Cardiac muscle cell (in vitro differentiated cells and primary cell): ENCODE data around the gene CBFA2T3. TPM values are rescaled to one million over a fixed set of nuclear protein-coding genes. Genes with fewer than 3 reads are reported as not detected.

Source experiments
- DNase-seq, 2 donors: peaks; one replicate each; pipeline versions ENCODE4 v3.0.0 to v3.0.0-alpha.2; 2010 to 2017; ENCODE audit warnings: low read depth in 1 of 2, low spot score in 1 of 2
- H3K27ac ChIP-seq: fragments of 200-600 bp; sonication (generic); 2 replicates; pipeline ENCODE4 v1.5.1; 2016
- H3K27me3 ChIP-seq: fragments of 200-600 bp; sonication (generic); 2 replicates; pipeline ENCODE4 v1.6.0; 2016; ENCODE audit warnings: control low read depth
- H3K36me3 ChIP-seq: fragments of 200-600 bp; sonication (generic); 2 replicates; pipeline ENCODE4 v1.5.1; 2016; ENCODE audit warnings: control low read depth
- H3K4me1 ChIP-seq: fragments of 200-600 bp; sonication (generic); 2 replicates; pipeline ENCODE4 v1.8.1; 2017; ENCODE audit warnings: low read depth, mild to moderate bottlenecking, mixed run types
- H3K4me3 ChIP-seq: fragments of 200-600 bp; sonication (generic); 2 replicates; pipeline ENCODE4 v1.5.1; 2016; ENCODE audit warnings: mild to moderate bottlenecking
- H3K9me3 ChIP-seq: fragments of 200-600 bp; sonication (generic); 2 replicates; pipeline ENCODE4 v1.5.1; 2017; ENCODE audit warnings: low read depth, mild to moderate bottlenecking, control low read depth
- CTCF ChIP-seq: IDR thresholded peaks from 2 replicates; pipeline ENCODE4 v1.5.1; 2012; ENCODE audit warnings: low read depth, mild to moderate bottlenecking, low read length
- polyA plus RNA-seq: library from polyadenylated mRNA; unstranded; fragments of >200 nt; fragmentation: Nextera tagmentation; extraction: Ambion mirVana; gene quantifications from 2 replicates; pipeline ENCODE4 v1.2.1, GENCODE V29; 2016
- total RNA-seq: library from RNA; depleted of rRNA; stranded (reverse); fragments of >200 nt; gene quantifications from 2 replicates; pipeline ENCODE4 v1.2.3, GENCODE V29; 2016

The CBFA2T3 gene
- total and polyA plus RNA-seq, 2 experiments from 2014 or later, result 0.69 to 1.5 TPM

GRCh38 chr16:88826070-88826840 is 150.8 kb downstream of the CBFA2T3 start:
- H3K36me3 ChIP-seq, result no peaks in the 10 kb centered on the region
- H3K9me3 ChIP-seq, result no peaks in the 10 kb centered on the region
- no peak overlapping the region for H3K4me3 ChIP-seq
- no peak for DNase-seq
- H3K27me3 ChIP-seq, result no peaks in the 10 kb centered on the region
- TF ChIP-seq CTCF, result no peak
- H3K4me1 ChIP-seq, result no peaks in the 10 kb centered on the region
- H3K27ac ChIP-seq, result no peak overlapping the region

- TF ChIP-seq CTCF, result no peak
- no peaks in the 10 kb centered on the region for H3K9me3 ChIP-seq
- no peak overlapping the region for H3K4me3 ChIP-seq
- H3K36me3 ChIP-seq, result no peaks in the 10 kb centered on the region
- no peaks in the 10 kb centered on the region for H3K4me1 ChIP-seq
- H3K27me3 ChIP-seq, result no peaks in the 10 kb centered on the region
- no peak overlapping the region for H3K27ac ChIP-seq
- no peak for DNase-seq
These were observed 151.9 kb downstream of the CBFA2T3 start for GRCh38 chr16:88825146-88825545.

Other genes starting within 250 kb of the CBFA2T3 start
- gene PIEZO1, start 192.0 kb downstream of the CBFA2T3 start, total RNA-seq, result 54.5 and 121 TPM in 2 replicates
- gene PIEZO1, start 192.0 kb downstream of the CBFA2T3 start, polyA plus RNA-seq, result 32.7 and 49.2 TPM in 2 replicates
- 24.5 and 29.6 TPM in 2 replicates for gene CDT1, start 173.4 kb downstream of the CBFA2T3 start, total RNA-seq
- 15.9 and 17.9 TPM in 2 replicates for gene CDT1, start 173.4 kb downstream of the CBFA2T3 start, polyA plus RNA-seq
- gene APRT, start 165.3 kb downstream of the CBFA2T3 start, total RNA-seq, result 123 and 140 TPM in 2 replicates
- gene APRT, start 165.3 kb downstream of the CBFA2T3 start, polyA plus RNA-seq, result 169 and 193 TPM in 2 replicates
- 28.3 and 29.5 TPM in 2 replicates for gene GALNS, start 120.3 kb downstream of the CBFA2T3 start, total RNA-seq
- 23.4 and 31.0 TPM in 2 replicates for gene GALNS, start 120.3 kb downstream of the CBFA2T3 start, polyA plus RNA-seq
- gene TRAPPC2L, start 120.1 kb downstream of the CBFA2T3 start, total RNA-seq, result 30.9 and 42.0 TPM in 2 replicates
- 114 and 130 TPM in 2 replicates for gene TRAPPC2L, start 120.1 kb downstream of the CBFA2T3 start, polyA plus RNA-seq
- gene PABPN1L, start 110.5 kb downstream of the CBFA2T3 start, total RNA-seq, result not detected in 2 replicates
- gene PABPN1L, start 110.5 kb downstream of the CBFA2T3 start, polyA plus RNA-seq, result 0.32 TPM in 1 of 2 replicates, not detected in the other
- 30.5 and 32.2 TPM in 2 replicates for gene ACSF3, start 116.6 kb upstream of the CBFA2T3 start, total RNA-seq
- gene ACSF3, start 116.6 kb upstream of the CBFA2T3 start, polyA plus RNA-seq, result 27.4 and 27.6 TPM in 2 replicates
- gene CDH15, start 194.5 kb upstream of the CBFA2T3 start, total RNA-seq, result 0.92 and 1.5 TPM in 2 replicates
- gene CDH15, start 194.5 kb upstream of the CBFA2T3 start, polyA plus RNA-seq, result 0.78 and 1.4 TPM in 2 replicates
- 3.1 and 39.4 TPM in 2 replicates for gene SLC22A31, start 223.3 kb upstream of the CBFA2T3 start, total RNA-seq
- gene SLC22A31, start 223.3 kb upstream of the CBFA2T3 start, polyA plus RNA-seq, result 10.9 and 36.3 TPM in 2 replicates
- gene ZNF778, start 240.5 kb upstream of the CBFA2T3 start, total RNA-seq, result 25.8 and 31.8 TPM in 2 replicates
- 4.1 and 9.5 TPM in 2 replicates for gene ZNF778, start 240.5 kb upstream of the CBFA2T3 start, polyA plus RNA-seq